GM19025 (cell line): ENCODE data around the gene PALLD.

Experiments
- ATAC-seq: cut with Tn5 transposase; IDR thresholded peaks from one replicate; pipeline ENCODE4 v1.9.1; 2021; ENCODE audit warnings: mild to moderate bottlenecking, low read depth, moderate library complexity; ENCODE audit not compliant: unreplicated experiment

PALLD gene

GRCh38 chr4:168637872-168638756, 141.3 kb downstream of the PALLD start:
- no peak for ATAC-seq

GRCh38 chr4:168639914-168640313, 143.1 kb downstream of the PALLD start:
- ATAC-seq = no peak

- ATAC-seq = no peak
Observed at GRCh38 chr4:168641811-168642140, 144.9 kb downstream of the PALLD start.

- ATAC-seq = no peak
Observed at GRCh38 chr4:168642591-168642990, 145.7 kb downstream of the PALLD start.

GRCh38 chr4:168643111-168643795, 146.4 kb downstream of the PALLD start:
- ATAC-seq = no peak

GRCh38 chr4:168643796-168644159, 146.9 kb downstream of the PALLD start:
- ATAC-seq = no peak

- ATAC-seq = no peak
Observed at GRCh38 chr4:168646001-168646768, 149.3 kb downstream of the PALLD start.

- no peak for ATAC-seq
Observed at GRCh38 chr4:168647646-168648375, 151.0 kb downstream of the PALLD start.

- ATAC-seq = no peak
Observed at GRCh38 chr4:168648494-168648893, 151.6 kb downstream of the PALLD start.

- ATAC-seq = no peak
Observed at GRCh38 chr4:168648929-168649328, 152.1 kb downstream of the PALLD start.

- no peak for ATAC-seq
Observed at GRCh38 chr4:168651374-168651773, 154.5 kb downstream of the PALLD start.

GRCh38 chr4:168651864-168652263, 155.0 kb downstream of the PALLD start:
- no peak for ATAC-seq

GRCh38 chr4:168652755-168653154, 155.9 kb downstream of the PALLD start:
- ATAC-seq = no peak

- no peak for ATAC-seq
Observed at GRCh38 chr4:168654104-168654847, 157.4 kb downstream of the PALLD start.

- no peak for ATAC-seq
Observed at GRCh38 chr4:168654848-168655174, 158.0 kb downstream of the PALLD start.

GRCh38 chr4:168655182-168655581, 158.3 kb downstream of the PALLD start:
- ATAC-seq = no peak

GRCh38 chr4:168656055-168656660, 159.3 kb downstream of the PALLD start:
- ATAC-seq = no peak

- ATAC-seq = no peak
Observed at GRCh38 chr4:168656946-168657473, 160.2 kb downstream of the PALLD start.

- no peak for ATAC-seq
Observed at GRCh38 chr4:168658751-168659150, 161.9 kb downstream of the PALLD start.
